GM12874 (cell line): ENCODE results near the gene HEATR5B.

Experiments used
- TF ChIP-seq, protein P1 (sequence below): IDR thresholded peaks from 2 replicates; pipeline ENCODE4 v1.5.1; 2011; ENCODE audit warnings: low read depth, mild to moderate bottlenecking, control low read depth, low read length, moderate library complexity; ENCODE audit not compliant: insufficient read depth

Gene HEATR5B

DNA sequence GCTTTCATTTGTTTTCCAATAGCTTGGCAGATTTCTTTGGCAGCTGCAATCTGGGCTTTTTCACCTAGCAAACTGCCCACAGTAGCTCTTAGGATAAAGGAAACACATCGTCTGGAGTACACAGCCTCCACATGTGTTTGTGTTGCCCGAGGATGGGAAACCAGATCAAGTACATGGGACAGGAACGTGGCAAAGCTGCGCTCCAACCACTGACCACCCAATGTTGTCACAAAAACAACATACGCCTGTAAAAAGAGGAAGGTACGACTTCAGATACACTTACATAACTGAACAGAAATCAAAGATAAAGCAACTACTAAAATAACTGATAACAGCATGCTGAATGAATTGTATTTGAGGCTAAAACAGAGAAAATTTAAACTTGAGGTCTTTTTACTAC, 15.5 kb downstream of the HEATR5B start:
- TF ChIP-seq, protein P1, sequence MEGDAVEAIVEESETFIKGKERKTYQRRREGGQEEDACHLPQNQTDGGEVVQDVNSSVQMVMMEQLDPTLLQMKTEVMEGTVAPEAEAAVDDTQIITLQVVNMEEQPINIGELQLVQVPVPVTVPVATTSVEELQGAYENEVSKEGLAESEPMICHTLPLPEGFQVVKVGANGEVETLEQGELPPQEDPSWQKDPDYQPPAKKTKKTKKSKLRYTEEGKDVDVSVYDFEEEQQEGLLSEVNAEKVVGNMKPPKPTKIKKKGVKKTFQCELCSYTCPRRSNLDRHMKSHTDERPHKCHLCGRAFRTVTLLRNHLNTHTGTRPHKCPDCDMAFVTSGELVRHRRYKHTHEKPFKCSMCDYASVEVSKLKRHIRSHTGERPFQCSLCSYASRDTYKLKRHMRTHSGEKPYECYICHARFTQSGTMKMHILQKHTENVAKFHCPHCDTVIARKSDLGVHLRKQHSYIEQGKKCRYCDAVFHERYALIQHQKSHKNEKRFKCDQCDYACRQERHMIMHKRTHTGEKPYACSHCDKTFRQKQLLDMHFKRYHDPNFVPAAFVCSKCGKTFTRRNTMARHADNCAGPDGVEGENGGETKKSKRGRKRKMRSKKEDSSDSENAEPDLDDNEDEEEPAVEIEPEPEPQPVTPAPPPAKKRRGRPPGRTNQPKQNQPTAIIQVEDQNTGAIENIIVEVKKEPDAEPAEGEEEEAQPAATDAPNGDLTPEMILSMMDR, result no peak

DNA sequence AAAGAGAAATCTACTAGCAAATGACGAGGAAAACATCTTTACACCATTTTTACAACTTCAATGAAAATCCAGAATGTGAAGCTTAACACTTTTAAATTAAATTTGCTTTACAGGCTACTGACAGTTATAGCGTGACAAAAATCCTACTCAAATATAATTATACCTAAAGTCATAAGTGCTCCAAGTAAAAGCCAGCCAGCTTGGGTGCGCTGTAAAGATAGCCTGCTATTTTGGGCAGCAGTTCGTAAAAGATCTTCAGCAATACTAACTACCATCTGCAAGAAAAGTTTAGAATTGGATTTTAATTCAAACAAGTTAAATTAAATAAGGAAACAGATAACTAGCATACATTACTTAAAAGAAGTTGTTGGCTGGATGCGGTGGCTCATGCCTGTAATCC, 22.4 kb downstream of the HEATR5B start:
- TF ChIP-seq, protein P1, result no peak

DNA sequence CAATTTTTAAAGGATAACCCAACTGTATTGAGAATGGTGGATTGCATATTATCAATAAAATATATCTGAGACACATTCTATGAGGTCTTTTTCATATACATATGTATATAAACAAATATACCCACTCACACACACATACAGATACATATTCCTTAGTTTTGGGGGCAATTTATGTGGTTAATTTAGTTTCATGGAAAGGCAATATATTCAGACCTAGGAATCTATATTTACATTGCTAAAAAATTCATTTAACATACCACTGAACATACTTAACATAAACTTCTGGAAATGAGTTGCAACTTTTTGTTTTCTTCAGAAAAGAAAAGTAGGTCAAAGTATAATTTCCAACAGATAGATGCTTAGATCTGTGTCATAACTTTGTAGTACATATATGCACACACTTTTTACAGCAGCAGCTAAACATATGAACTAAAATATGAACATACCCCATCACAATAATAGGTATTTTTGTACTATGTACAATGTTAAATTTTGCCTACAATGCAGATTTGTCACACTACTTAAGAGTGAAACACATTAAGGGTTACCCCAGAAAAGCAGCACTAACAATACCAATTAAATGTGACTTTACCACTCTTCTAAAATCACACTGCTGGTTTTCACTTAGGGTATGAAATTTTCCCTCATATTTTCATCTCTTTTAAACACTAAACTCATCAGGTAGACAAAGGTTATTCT, 23.0 kb downstream of the HEATR5B start:
- TF ChIP-seq, protein P1, result no peak

DNA sequence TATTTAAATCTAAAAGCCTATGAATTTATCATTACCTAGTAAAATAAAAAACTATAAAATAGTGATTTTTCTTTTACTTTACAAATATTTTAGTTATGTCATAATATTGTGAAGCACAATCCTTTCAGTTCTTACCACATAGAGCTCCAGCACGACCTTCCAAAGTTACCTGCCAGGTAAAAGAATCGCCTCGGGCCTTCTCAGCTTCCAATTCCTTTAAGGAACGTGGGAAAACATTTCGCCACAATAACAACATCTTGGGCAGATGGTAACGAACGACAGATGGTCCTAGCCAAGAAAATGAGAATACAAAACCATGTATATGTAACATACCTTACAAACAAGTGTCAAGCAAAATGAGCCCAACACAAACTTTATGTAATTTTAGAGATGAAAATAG, 23.7 kb downstream of the HEATR5B start:
- TF ChIP-seq, protein P1, result no peak

DNA sequence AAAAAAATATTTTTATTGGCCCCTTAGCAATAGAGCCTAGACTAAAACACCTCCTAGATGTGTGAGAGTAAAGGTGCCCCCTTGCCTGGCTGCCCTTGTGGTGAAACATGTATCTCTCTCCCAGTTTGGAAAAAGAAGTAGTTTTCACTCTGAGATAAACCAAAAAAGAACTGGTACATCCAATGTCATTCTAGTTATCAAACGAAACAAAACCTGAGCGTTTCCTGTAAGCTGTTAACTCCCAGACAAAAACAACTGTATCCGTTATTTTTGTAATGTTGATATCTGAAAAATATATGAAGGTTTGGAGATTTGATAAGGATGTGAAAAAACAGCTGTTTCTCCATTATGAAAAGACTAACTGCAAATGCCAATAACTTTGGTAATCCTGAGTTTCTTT, 24.3 kb downstream of the HEATR5B start:
- TF ChIP-seq, protein P1, result no peak

DNA sequence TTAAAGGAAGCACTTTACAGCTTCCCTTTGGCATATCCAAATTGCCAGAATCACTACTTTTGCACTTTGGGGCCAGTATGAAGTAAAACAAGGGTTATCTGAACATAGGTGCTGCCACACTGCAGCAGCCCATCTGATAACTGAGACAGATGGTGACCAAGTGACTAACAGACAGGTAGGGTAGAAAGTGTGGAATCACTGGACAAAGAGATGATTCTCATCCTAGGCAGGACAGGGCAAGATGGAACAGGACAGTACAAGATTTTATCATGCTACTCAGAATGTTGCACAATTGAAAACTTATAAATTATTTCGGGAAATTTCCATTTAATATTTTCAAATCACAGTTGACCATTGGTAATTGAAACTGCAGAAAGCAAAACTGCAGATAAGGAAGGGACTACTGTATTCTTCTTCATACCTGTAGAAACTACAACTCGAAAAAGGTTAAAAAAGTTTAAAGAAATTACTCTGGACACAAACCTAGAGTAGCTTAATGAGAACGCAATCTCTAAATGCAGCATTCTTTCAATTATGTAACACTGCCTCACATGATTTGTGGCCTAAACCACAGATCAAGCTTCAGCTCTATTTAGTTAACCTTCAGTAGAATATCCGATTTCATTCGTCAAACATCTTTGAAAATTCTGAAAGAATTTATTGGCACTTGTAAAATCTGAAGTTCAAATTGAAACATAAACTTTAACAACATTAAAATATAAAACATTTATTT, 31.4 kb downstream of the HEATR5B start:
- TF ChIP-seq, protein P1, result no peak

DNA sequence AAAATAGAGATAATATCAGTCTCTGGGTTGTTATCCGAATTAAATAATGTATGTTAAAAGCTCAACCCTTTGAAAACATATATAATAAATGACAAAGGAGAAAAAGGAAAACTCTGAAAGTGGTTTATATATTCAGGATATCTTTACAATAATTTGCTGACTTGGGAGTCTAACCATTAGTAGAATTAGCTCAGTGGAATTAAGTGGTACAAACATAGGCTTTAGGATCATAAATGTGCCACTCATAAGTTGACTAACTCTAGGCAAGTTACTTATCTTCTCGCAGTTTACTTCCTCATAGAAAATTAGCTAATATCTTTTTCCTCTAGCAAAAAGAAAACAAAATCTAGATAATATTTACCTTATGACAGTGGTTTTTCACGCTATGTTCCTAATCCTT, 44.6 kb downstream of the HEATR5B start:
- TF ChIP-seq, protein P1, result no peak
